GM21515 (cell line): ENCODE results near the gene CELF4.

Experiments
- ATAC-seq: cut with Tn5 transposase; IDR thresholded peaks from one replicate; pipeline ENCODE4 v1.9.1; 2021; ENCODE audit not compliant: unreplicated experiment

Gene CELF4

GRCh38 chr18:37565101-37565976 lies at the start of gene CELF4:
TSS of gene CELF4 (minus strand) at chr18:37565798.
- ATAC-seq = no peak

- ATAC-seq = no peak
These were observed 47.6 kb upstream of the CELF4 start for GRCh38 chr18:37613253-37613565.

GRCh38 chr18:37612524-37613252 lies 47.1 kb upstream of the CELF4 start:
- no peak for ATAC-seq

GRCh38 chr18:37611614-37612279 lies 46.1 kb upstream of the CELF4 start:
- no peak for ATAC-seq

GRCh38 chr18:37608876-37609275 lies 43.3 kb upstream of the CELF4 start:
- no peak for ATAC-seq

GRCh38 chr18:37607281-37607680 lies 41.7 kb upstream of the CELF4 start:
- no peak for ATAC-seq

GRCh38 chr18:37604032-37604431 lies 38.4 kb upstream of the CELF4 start:
- no peak for ATAC-seq

- ATAC-seq = no peak
These were observed 33.6 kb upstream of the CELF4 start for GRCh38 chr18:37598966-37599896.

GRCh38 chr18:37598396-37598795 lies 32.8 kb upstream of the CELF4 start:
- ATAC-seq = no peak

- ATAC-seq = no peak
These were observed 24.7 kb upstream of the CELF4 start for GRCh38 chr18:37590346-37590745.

- ATAC-seq = no peak
These were observed 22.7 kb upstream of the CELF4 start for GRCh38 chr18:37588289-37588688.

- ATAC-seq = no peak
These were observed 21.1 kb upstream of the CELF4 start for GRCh38 chr18:37586656-37587225.

GRCh38 chr18:37584952-37585695 lies 19.5 kb upstream of the CELF4 start:
- no peak for ATAC-seq

- ATAC-seq = no peak
These were observed 18.6 kb upstream of the CELF4 start for GRCh38 chr18:37584217-37584616.

- ATAC-seq = no peak
These were observed 16.7 kb upstream of the CELF4 start for GRCh38 chr18:37582261-37582660.

- no peak for ATAC-seq
These were observed 13.4 kb upstream of the CELF4 start for GRCh38 chr18:37578886-37579513.

- ATAC-seq = no peak
These were observed 12.6 kb upstream of the CELF4 start for GRCh38 chr18:37578182-37578678.

GRCh38 chr18:37577051-37577611 lies 11.5 kb upstream of the CELF4 start:
- ATAC-seq = no peak

GRCh38 chr18:37575646-37576045 lies 10.0 kb upstream of the CELF4 start:
- ATAC-seq = no peak
